GM12878 (cell line): ENCODE results near the gene PKM. TPM values are rescaled to one million over a fixed set of nuclear protein-coding genes. Genes with fewer than 3 reads are reported as not detected.

ENCODE experiments used
- ATAC-seq: fragments of 200-7000 bp; cut with Tn5 transposase; 3 replicates; pipeline ENCODE4 v1.9.1; 2020; ENCODE audit warnings: mild to moderate bottlenecking, moderate library complexity
- BruUV-seq: library from RNA; stranded (reverse); fragments of 400-500 nt; replicated peaks from 2 replicates; lab custom pipeline; 2021; lab: Mats Ljungman, UMichigan
- CTCF ChIA-PET: fragments of 300-600 bp; sonication (Branson Sonifier 250); formaldehyde crosslinking; extraction: SDS; loops from one replicate; lab custom pipeline; 2021; ENCODE audit warnings: inconsistent platforms; lab: Yijun Ruan, JAX
- POLR2A ChIA-PET: fragments of 350-600 bp; formaldehyde crosslinking; extraction: SDS; loops from one replicate; lab custom pipeline; 2021; ENCODE audit warnings: inconsistent platforms; lab: Charles Lee
- RAD21 ChIA-PET: fragments of 300-600 bp; sonication (Branson Sonifier 250); formaldehyde crosslinking; loops from one replicate; lab custom pipeline; 2023; ENCODE audit warnings: antibody characterized with exemption; ENCODE audit not compliant: unreplicated experiment; lab: Charles Lee
- SMC1A ChIA-PET: fragments of 300-600 bp; sonication (Branson Sonifier 250); formaldehyde crosslinking; loops from one replicate; lab custom pipeline; 2023; ENCODE audit not compliant: unreplicated experiment, uncharacterized antibody; lab: Charles Lee
- DNase-seq: peaks from one replicate; pipeline ENCODE4 v3.0.0-alpha.2; 2011; ENCODE audit warnings: low read depth, low spot score
- FAIRE-seq: peaks from 3 replicates; lab custom pipeline; 2011; peaks lifted over from hg19 to GRCh38; lab: Jason Lieb, UNC
- H2AFZ ChIP-seq: 2 replicates; pipeline ENCODE4 v1.6.0; 2011; ENCODE audit warnings: low read depth, low read length, control low read depth; ENCODE audit not compliant: control insufficient read depth
- H3K27ac ChIP-seq: 2 replicates; pipeline ENCODE4 v1.5.1; 2011; ENCODE audit warnings: control low read depth; ENCODE audit not compliant: control insufficient read depth, insufficient read depth
- H3K27me3 ChIP-seq, 2 experiments: replicated peaks in 1 of 2; 2 replicates each; pipeline versions ENCODE4 v1.6.0 to v1.6.1; 2011; ENCODE audit warnings: low read length in 1 of 2; ENCODE audit not compliant: control insufficient read depth in 2 of 2, insufficient read depth in 2 of 2
- H3K36me3 ChIP-seq, 2 experiments: 2 replicates each; pipeline ENCODE4 v1.5.1; 2011; ENCODE audit warnings: low read length in 1 of 2; ENCODE audit not compliant: control insufficient read depth in 2 of 2, insufficient read depth in 2 of 2
- H3K4me1 ChIP-seq: 2 replicates; pipeline ENCODE4 v1.6.1; 2011; ENCODE audit warnings: mild to moderate bottlenecking, low read length, moderate library complexity, mixed read lengths; ENCODE audit not compliant: control insufficient read depth, insufficient read depth
- H3K4me2 ChIP-seq: 2 replicates; pipeline ENCODE4 v1.6.0; 2011; ENCODE audit warnings: control low read depth; ENCODE audit not compliant: control insufficient read depth, insufficient read depth
- H3K4me3 ChIP-seq: fragments of 200-600 bp; sonication (generic); 2 replicates; pipeline ENCODE4 v1.5.1; 2016
- H3K79me2 ChIP-seq: 2 replicates; pipeline ENCODE4 v1.6.0; 2011; ENCODE audit warnings: low read length; ENCODE audit not compliant: control insufficient read depth, insufficient read depth
- H3K9ac ChIP-seq: 2 replicates; pipeline ENCODE4 v1.8.0; 2011; ENCODE audit warnings: low read length, control low read depth, mixed read lengths; ENCODE audit not compliant: control insufficient read depth, insufficient read depth
- H3K9me3 ChIP-seq: replicated peaks from 3 replicates; pipeline ENCODE4 v1.5.1; 2011; ENCODE audit warnings: mild to moderate bottlenecking, low read length; ENCODE audit not compliant: control insufficient read depth, insufficient read depth
- H4K20me1 ChIP-seq: 2 replicates; pipeline ENCODE4 v1.6.0; 2011; ENCODE audit not compliant: control insufficient read depth, insufficient read depth
- CEBPB ChIP-seq, 2 experiments: fragments of 150-350 bp in 1 of 2; IDR thresholded peaks; 2 replicates each; pipeline ENCODE4 v1.6.1; 2012 to 2014; ENCODE audit warnings: low read depth in 2 of 2, low read length in 2 of 2, borderline replicate concordance in 1 of 2, inconsistent platforms in 1 of 2
- CHD1 ChIP-seq: IDR thresholded peaks from 2 replicates; pipeline ENCODE4 v1.6.1; 2012; ENCODE audit warnings: low read depth, low read length, improper control_type of control experiment
- FOXK2 ChIP-seq: fragments of 450-650 bp; IDR thresholded peaks from 2 replicates; pipeline ENCODE4 v1.6.1; 2017; ENCODE audit warnings: mild to moderate bottlenecking, moderate library complexity
- IRF4 ChIP-seq: IDR thresholded peaks from 2 replicates; pipeline ENCODE4 v1.6.1; 2011; ENCODE audit warnings: low read depth, low read length
- KDM1A ChIP-seq: fragments of 200-600 bp; sonication (generic); IDR thresholded peaks from 2 replicates; pipeline ENCODE4 v1.6.1; 2016; ENCODE audit warnings: borderline replicate concordance
- LARP7 ChIP-seq: fragments of 450-650 bp; IDR thresholded peaks from 2 replicates; pipeline ENCODE4 v1.6.1; 2017; ENCODE audit warnings: mild to moderate bottlenecking
- NFYB ChIP-seq: IDR thresholded peaks from 2 replicates; pipeline ENCODE4 v1.6.1; 2011; ENCODE audit warnings: low read depth, mild to moderate bottlenecking, low read length, improper control_type of control experiment, moderate library complexity; ENCODE audit not compliant: insufficient read depth
- SMARCA5 ChIP-seq: fragments of 450-650 bp; IDR thresholded peaks from 2 replicates; pipeline ENCODE4 v1.6.1; 2017; ENCODE audit warnings: mild to moderate bottlenecking
- YY1 ChIP-seq: IDR thresholded peaks from 2 replicates; pipeline ENCODE4 v1.6.1; 2011; ENCODE audit warnings: low read depth, mild to moderate bottlenecking, low read length
- WGBS: methylation state at CpG from one replicate; pipeline ENCODE4 v1.1.6; 2016; ENCODE audit warnings: low lambda C conversion rate; ENCODE audit not compliant: insufficient replicate concordance, insufficient coverage; ENCODE audit errors: missing lambda C conversion rate; 5-methylcytosine and 5-hydroxymethylcytosine counted together
- in situ Hi-C: fragments of 300-500 bp; cut with MboI; formaldehyde crosslinking; loops from 9 replicates; pipeline ENCODE4 v1.14.3; 2018; ENCODE audit warnings: mixed read lengths
- intact Hi-C: fragments of 100-400 bp; cut with micrococcal nuclease; formaldehyde crosslinking; loops from one replicate; pipeline ENCODE4 v1.14.2; 2022; ENCODE audit not compliant: unreplicated experiment
- polyA plus RNA-seq, 11 experiments: library from polyadenylated mRNA; depleted of rRNA in 4 of 11; unstranded in 6 of 11; stranded (reverse) in 5 of 11; fragments of >200 nt; fragmentation: Nextera tagmentation in 4 of 11; fragmentation: Illumina TruSeq in 1 of 11; extraction: Ambion mirVana in 4 of 11; extraction: Trizol in 1 of 11; gene quantifications; 1 replicate in 1 of 11; 2 replicates in 10 of 11; pipeline versions ENCODE4 v1.2.1 to v1.2.3, GENCODE V29; 2011 to 2016; ENCODE audit warnings: inconsistent platforms in 2 of 11, missing spikeins in 2 of 11, low read depth in 1 of 11
- total RNA-seq, 4 experiments: library from RNA; depleted of rRNA in 3 of 4; stranded (reverse); fragments of >200 nt in 3 of 4; fragmentation: Illumina TruSeq in 1 of 4; extraction: Trizol in 1 of 4; gene quantifications; 2 replicates each; pipeline versions ENCODE4 v1.2.1 to v1.2.3, GENCODE V29; 2013 to 2021
- TF ChIP-seq, protein P1 (sequence below): IDR thresholded peaks from 2 replicates; pipeline ENCODE4 v1.6.1; 2012; ENCODE audit warnings: low read depth, low read length, improper control_type of control experiment
- TF ChIP-seq, protein P2 (sequence below): fragments of 450-650 bp; IDR thresholded peaks from 2 replicates; pipeline ENCODE4 v1.6.1; 2016; ENCODE audit warnings: mild to moderate bottlenecking

Gene PKM
- total and polyA plus RNA-seq, 10 of the 15 experiments (the other 5 are each of a cell fraction or from before 2014, with no cell fraction given): 491 to 2,011 (median 1,433) TPM

DNA sequence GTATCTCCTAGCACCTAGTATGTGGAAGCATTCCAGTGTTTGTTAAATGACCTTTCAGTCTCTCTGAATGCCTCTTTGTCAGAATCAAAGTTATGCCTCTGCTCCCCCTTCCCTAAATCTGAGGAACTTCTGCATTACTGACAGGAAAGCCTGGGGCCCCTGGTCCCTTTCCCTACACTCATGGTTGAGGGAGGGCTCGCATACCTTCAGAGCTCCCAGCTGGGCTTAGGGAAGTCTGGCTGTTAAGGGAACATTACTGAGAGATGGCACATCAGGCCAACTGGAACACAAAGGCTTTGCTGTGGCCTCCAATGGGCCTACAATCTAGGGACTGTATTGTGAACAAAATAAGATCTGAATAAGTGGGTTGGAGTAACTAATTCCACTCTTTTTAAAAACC lies 10.3 kb downstream of the PKM start:
- Histone ChIP-seq H2AFZ (no peak overlapping the region), H3K9ac (no peak overlapping the region), H3K27me3 (no peaks in the 10 kb centered on the region), H3K36me3 (peaks cover 23 to 84% of the 10 kb centered on the region in 2 experiments), H3K79me2 (peaks cover 86% of the 10 kb centered on the region), H3K4me3 (no peak overlapping the region), H3K4me2 (no peak overlapping the region), H3K9me3 (no peaks in the 10 kb centered on the region), H4K20me1 (peaks cover 46% of the 10 kb centered on the region), H3K27ac (no peak overlapping the region), H3K4me1 (peaks cover 26% of the 10 kb centered on the region)
- TF ChIP-seq FOXK2: no peak
- no peak for TF ChIP-seq CEBPB (IDR thresholded peaks at IDR 0.05; ENCODE audit: borderline replicate concordance in 1 of 2, low read depth in 2 of 2, low read length in 2 of 2)
- TF ChIP-seq, protein P1, sequence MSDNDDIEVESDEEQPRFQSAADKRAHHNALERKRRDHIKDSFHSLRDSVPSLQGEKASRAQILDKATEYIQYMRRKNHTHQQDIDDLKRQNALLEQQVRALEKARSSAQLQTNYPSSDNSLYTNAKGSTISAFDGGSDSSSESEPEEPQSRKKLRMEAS: no peak
- intact Hi-C loops: no loop called here
- ATAC-seq: no peak
- DNase-seq: no peak
- CTCF ChIA-PET: interaction anchor here (0.9 to 1.0 kb wide), 2 partner anchors 21 to 92 kb away, joined by 3 to 6 read pairs; no protein-coding TSS in a partner anchor
- in situ Hi-C loops: no loop called here
- FAIRE-seq: no peak
- BruUV-seq: no TSS peak
- SMC1A ChIA-PET: no interaction called here
- RAD21 ChIA-PET: interaction anchor here (0.9 kb wide), 1 partner anchor 17 kb away, joined by 3 read pairs; no protein-coding TSS in a partner anchor
- 100% methylated on average over 1 of the region's 1 CpG for WGBS
- POLR2A ChIA-PET: interaction anchor here (1.0 kb wide), 1 partner anchor 20 kb away, joined by 4 read pairs; no protein-coding TSS in a partner anchor

DNA sequence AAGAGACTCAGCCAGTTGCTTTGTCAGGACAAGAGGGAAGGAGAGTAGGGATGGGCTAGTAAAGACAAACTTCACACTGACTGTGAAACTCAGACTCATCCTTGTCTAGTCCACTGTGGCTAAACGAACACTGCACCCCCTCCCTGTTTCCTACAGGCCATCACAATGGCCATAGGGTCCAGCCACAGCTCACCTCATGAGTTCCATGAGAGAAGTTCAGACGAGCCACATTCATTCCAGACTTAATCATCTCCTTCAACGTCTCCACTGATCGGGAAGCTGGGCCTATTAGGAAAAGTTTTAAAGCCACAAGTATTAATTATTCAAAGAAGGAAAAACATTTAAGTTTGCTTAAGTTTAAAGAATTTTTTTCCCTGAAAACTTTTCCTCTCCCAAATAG lies 13.8 kb downstream of the PKM start:
- H3K9me3 ChIP-seq: no peaks in the 10 kb centered on the region
- peaks cover 31% of the 10 kb centered on the region for H4K20me1 ChIP-seq
- BruUV-seq: no TSS peak
- H3K27me3 ChIP-seq: no peaks in the 10 kb centered on the region
- H3K4me2 ChIP-seq: no peak overlapping the region
- intact Hi-C loops (no loop called here), in situ Hi-C loops (no loop called here)
- H3K4me3 ChIP-seq: no peak overlapping the region
- no peak overlapping the region for H3K9ac ChIP-seq
- no peak overlapping the region for H2AFZ ChIP-seq
- ATAC-seq: no peak
- TF ChIP-seq LARP7: no peak
- no peak for TF ChIP-seq YY1
- TF ChIP-seq, protein P2, sequence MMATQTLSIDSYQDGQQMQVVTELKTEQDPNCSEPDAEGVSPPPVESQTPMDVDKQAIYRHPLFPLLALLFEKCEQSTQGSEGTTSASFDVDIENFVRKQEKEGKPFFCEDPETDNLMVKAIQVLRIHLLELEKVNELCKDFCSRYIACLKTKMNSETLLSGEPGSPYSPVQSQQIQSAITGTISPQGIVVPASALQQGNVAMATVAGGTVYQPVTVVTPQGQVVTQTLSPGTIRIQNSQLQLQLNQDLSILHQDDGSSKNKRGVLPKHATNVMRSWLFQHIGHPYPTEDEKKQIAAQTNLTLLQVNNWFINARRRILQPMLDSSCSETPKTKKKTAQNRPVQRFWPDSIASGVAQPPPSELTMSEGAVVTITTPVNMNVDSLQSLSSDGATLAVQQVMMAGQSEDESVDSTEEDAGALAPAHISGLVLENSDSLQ: no peak
- TF ChIP-seq IRF4: no peak
- no peak for TF ChIP-seq NFYB
- no peak for TF ChIP-seq SMARCA5
- TF ChIP-seq KDM1A: no peak
- no peak for TF ChIP-seq CHD1
- WGBS: 78% methylated on average over 4 of the region's 4 CpGs
- SMC1A ChIA-PET: interaction anchor here (0.5 to 1.2 kb wide), 3 partner anchors 11 to 232 kb away, joined by 3 read pairs; no protein-coding TSS in a partner anchor
- peaks cover 20 to 78% of the 10 kb centered on the region in 2 experiments for H3K36me3 ChIP-seq
- CTCF ChIA-PET: interaction anchor here (0.9 to 1.0 kb wide), 2 partner anchors 9 to 17 kb away, joined by 3 to 4 read pairs; no protein-coding TSS in a partner anchor
- RAD21 ChIA-PET: no interaction called here
- peaks cover 2% of the 10 kb centered on the region; the same call in 1 of the 2 replicates for H3K4me1 ChIP-seq
- POLR2A ChIA-PET: interaction anchor here (0.6 kb wide), 1 partner anchor 11 kb away, joined by 3 read pairs; no protein-coding TSS in a partner anchor
- peaks cover 57% of the 10 kb centered on the region for H3K79me2 ChIP-seq
- FAIRE-seq: no peak
- DNase-seq: no peak
- no peak overlapping the region for H3K27ac ChIP-seq
